ENCODE measurements around the gene VGLL3. TPM values are rescaled to one million over a fixed set of nuclear protein-coding genes. Genes with fewer than 3 reads are reported as not detected.

The VGLL3 gene
- total and polyA plus RNA-seq, 2 experiments from 2014 or later: 1.4 to 7.3 TPM

DNA sequence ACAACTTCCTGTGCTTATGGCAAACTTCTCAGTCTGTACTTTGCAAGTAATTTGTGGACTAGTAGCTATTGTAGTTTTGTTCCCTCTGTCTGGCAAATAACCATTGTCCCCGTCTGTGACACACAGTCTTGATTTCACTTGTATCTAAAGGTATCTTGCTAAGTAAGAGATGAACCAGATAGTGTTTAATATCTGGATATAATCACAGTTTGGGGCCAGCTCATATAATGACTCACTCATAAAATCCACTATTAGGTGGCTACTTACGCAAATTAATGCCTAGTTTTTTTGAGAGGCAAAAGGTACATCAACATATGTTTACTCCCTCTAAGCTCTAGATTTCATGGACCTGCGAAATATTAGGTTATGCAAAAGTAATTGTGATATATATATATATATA lies 30.4 kb downstream of the VGLL3 start:
- Mint-ChIP-seq H3K27ac (no peak overlapping the region; the same call in 1 of the 2 replicates), H3K4me1 (peaks cover 13% of the 10 kb centered on the region), H3K4me3 (no peak overlapping the region), H3K9me3 (no peaks in the 10 kb centered on the region), H3K27me3 (ENCODE audit: insufficient read depth, low read depth, poor library complexity) (peaks cover 3% of the 10 kb centered on the region), H3K36me3 (ENCODE audit: low read depth) (peaks cover 3% of the 10 kb centered on the region; the same call in 1 of the 3 replicates)
- Histone ChIP-seq H4K20me1 (replicated peaks; ENCODE audit: insufficient read depth) (no peaks in the 10 kb centered on the region), H3K4me2 (no peak overlapping the region), H3F3A (replicated peaks; ENCODE audit: low read depth) (no peaks in the 10 kb centered on the region), H3K27me3 (ENCODE audit: insufficient read depth) (no peaks in the 10 kb centered on the region), H3K9me2 (ENCODE audit: insufficient read depth) (no peaks in the 10 kb centered on the region), H3K4me3 (no peak overlapping the region), H2AFZ (no peak overlapping the region), H3K27ac (ENCODE audit: low read depth) (no peak overlapping the region), H3K4me1 (ENCODE audit: insufficient read depth) (peaks cover 7% of the 10 kb centered on the region; the same call in 1 of the 2 replicates), H3K79me2 (replicated peaks; ENCODE audit: insufficient read depth) (no peaks in the 10 kb centered on the region), H3K36me3 (ENCODE audit: insufficient read depth) (no peaks in the 10 kb centered on the region)
- no peak for ATAC-seq
- TF ChIP-seq ZNF114 (CRISPR knock-in tag; IDR thresholded peaks at IDR 0.05): no peak
- TF ChIP-seq NANOG (IDR thresholded peaks at IDR 0.05; ENCODE audit: borderline replicate concordance): no peak
- TF ChIP-seq STAT1 (IDR thresholded peaks at IDR 0.05; ENCODE audit: unreplicated experiment): no peak
- TF ChIP-seq POLR2AphosphoS5 (IDR thresholded peaks at IDR 0.05; ENCODE audit: low read depth): no peak
- no peak for TF ChIP-seq ZNF331 (CRISPR knock-in tag; IDR thresholded peaks at IDR 0.05; ENCODE audit: low read depth)
- TF ChIP-seq CREB1 (CRISPR knock-in tag; IDR thresholded peaks at IDR 0.05; ENCODE audit: low read depth): no peak
- TF ChIP-seq JUNB (IDR thresholded peaks at IDR 0.05; ENCODE audit: unreplicated experiment): no peak
- TF ChIP-seq, protein P1, sequence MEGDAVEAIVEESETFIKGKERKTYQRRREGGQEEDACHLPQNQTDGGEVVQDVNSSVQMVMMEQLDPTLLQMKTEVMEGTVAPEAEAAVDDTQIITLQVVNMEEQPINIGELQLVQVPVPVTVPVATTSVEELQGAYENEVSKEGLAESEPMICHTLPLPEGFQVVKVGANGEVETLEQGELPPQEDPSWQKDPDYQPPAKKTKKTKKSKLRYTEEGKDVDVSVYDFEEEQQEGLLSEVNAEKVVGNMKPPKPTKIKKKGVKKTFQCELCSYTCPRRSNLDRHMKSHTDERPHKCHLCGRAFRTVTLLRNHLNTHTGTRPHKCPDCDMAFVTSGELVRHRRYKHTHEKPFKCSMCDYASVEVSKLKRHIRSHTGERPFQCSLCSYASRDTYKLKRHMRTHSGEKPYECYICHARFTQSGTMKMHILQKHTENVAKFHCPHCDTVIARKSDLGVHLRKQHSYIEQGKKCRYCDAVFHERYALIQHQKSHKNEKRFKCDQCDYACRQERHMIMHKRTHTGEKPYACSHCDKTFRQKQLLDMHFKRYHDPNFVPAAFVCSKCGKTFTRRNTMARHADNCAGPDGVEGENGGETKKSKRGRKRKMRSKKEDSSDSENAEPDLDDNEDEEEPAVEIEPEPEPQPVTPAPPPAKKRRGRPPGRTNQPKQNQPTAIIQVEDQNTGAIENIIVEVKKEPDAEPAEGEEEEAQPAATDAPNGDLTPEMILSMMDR (conservative IDR thresholded peaks at IDR 0.05; ENCODE audit: low read depth in 2 of 2): no peak
- no peak for TF ChIP-seq EZH2 (IDR thresholded peaks at IDR 0.05; ENCODE audit: low read depth, unreplicated experiment)
- TF ChIP-seq, protein P2, sequence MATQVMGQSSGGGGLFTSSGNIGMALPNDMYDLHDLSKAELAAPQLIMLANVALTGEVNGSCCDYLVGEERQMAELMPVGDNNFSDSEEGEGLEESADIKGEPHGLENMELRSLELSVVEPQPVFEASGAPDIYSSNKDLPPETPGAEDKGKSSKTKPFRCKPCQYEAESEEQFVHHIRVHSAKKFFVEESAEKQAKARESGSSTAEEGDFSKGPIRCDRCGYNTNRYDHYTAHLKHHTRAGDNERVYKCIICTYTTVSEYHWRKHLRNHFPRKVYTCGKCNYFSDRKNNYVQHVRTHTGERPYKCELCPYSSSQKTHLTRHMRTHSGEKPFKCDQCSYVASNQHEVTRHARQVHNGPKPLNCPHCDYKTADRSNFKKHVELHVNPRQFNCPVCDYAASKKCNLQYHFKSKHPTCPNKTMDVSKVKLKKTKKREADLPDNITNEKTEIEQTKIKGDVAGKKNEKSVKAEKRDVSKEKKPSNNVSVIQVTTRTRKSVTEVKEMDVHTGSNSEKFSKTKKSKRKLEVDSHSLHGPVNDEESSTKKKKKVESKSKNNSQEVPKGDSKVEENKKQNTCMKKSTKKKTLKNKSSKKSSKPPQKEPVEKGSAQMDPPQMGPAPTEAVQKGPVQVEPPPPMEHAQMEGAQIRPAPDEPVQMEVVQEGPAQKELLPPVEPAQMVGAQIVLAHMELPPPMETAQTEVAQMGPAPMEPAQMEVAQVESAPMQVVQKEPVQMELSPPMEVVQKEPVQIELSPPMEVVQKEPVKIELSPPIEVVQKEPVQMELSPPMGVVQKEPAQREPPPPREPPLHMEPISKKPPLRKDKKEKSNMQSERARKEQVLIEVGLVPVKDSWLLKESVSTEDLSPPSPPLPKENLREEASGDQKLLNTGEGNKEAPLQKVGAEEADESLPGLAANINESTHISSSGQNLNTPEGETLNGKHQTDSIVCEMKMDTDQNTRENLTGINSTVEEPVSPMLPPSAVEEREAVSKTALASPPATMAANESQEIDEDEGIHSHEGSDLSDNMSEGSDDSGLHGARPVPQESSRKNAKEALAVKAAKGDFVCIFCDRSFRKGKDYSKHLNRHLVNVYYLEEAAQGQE (IDR thresholded peaks at IDR 0.05; ENCODE audit: unreplicated experiment): no peak
- no peak for TF ChIP-seq EZH2phosphoT487 (IDR thresholded peaks at IDR 0.05; ENCODE audit: unreplicated experiment)
- TF ChIP-seq, protein P3, sequence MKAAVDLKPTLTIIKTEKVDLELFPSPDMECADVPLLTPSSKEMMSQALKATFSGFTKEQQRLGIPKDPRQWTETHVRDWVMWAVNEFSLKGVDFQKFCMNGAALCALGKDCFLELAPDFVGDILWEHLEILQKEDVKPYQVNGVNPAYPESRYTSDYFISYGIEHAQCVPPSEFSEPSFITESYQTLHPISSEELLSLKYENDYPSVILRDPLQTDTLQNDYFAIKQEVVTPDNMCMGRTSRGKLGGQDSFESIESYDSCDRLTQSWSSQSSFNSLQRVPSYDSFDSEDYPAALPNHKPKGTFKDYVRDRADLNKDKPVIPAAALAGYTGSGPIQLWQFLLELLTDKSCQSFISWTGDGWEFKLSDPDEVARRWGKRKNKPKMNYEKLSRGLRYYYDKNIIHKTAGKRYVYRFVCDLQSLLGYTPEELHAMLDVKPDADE (IDR thresholded peaks at IDR 0.05): no peak
- TF ChIP-seq, protein P4, sequence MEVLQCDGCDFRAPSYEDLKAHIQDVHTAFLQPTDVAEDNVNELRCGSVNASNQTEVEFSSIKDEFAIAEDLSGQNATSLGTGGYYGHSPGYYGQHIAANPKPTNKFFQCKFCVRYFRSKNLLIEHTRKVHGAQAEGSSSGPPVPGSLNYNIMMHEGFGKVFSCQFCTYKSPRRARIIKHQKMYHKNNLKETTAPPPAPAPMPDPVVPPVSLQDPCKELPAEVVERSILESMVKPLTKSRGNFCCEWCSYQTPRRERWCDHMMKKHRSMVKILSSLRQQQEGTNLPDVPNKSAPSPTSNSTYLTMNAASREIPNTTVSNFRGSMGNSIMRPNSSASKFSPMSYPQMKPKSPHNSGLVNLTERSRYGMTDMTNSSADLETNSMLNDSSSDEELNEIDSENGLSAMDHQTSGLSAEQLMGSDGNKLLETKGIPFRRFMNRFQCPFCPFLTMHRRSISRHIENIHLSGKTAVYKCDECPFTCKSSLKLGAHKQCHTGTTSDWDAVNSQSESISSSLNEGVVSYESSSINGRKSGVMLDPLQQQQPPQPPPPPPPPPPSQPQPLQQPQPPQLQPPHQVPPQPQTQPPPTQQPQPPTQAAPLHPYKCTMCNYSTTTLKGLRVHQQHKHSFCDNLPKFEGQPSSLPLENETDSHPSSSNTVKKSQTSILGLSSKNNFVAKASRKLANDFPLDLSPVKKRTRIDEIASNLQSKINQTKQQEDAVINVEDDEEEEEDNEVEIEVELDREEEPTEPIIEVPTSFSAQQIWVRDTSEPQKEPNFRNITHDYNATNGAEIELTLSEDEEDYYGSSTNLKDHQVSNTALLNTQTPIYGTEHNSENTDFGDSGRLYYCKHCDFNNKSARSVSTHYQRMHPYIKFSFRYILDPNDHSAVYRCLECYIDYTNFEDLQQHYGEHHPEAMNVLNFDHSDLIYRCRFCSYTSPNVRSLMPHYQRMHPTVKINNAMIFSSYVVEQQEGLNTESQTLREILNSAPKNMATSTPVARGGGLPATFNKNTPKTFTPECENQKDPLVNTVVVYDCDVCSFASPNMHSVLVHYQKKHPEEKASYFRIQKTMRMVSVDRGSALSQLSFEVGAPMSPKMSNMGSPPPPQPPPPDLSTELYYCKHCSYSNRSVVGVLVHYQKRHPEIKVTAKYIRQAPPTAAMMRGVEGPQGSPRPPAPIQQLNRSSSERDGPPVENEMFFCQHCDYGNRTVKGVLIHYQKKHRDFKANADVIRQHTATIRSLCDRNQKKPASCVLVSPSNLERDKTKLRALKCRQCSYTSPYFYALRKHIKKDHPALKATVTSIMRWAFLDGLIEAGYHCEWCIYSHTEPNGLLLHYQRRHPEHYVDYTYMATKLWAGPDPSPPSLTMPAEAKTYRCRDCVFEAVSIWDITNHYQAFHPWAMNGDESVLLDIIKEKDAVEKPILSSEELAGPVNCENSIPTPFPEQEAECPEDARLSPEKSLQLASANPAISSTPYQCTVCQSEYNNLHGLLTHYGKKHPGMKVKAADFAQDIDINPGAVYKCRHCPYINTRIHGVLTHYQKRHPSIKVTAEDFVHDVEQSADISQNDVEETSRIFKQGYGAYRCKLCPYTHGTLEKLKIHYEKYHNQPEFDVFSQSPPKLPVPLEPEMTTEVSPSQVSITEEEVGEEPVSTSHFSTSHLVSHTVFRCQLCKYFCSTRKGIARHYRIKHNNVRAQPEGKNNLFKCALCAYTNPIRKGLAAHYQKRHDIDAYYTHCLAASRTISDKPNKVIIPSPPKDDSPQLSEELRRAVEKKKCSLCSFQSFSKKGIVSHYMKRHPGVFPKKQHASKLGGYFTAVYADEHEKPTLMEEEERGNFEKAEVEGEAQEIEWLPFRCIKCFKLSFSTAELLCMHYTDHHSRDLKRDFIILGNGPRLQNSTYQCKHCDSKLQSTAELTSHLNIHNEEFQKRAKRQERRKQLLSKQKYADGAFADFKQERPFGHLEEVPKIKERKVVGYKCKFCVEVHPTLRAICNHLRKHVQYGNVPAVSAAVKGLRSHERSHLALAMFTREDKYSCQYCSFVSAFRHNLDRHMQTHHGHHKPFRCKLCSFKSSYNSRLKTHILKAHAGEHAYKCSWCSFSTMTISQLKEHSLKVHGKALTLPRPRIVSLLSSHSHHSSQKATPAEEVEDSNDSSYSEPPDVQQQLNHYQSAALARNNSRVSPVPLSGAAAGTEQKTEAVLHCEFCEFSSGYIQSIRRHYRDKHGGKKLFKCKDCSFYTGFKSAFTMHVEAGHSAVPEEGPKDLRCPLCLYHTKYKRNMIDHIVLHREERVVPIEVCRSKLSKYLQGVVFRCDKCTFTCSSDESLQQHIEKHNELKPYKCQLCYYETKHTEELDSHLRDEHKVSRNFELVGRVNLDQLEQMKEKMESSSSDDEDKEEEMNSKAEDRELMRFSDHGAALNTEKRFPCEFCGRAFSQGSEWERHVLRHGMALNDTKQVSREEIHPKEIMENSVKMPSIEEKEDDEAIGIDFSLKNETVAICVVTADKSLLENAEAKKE (CRISPR knock-in tag; IDR thresholded peaks at IDR 0.05): no peak
- no peak for DNase-seq (ENCODE audit: low spot score)

All from GM23338 (cell line).